Spleen (tissue), 3 donors: ENCODE results near the gene ATXN7L2.

Experiments used
- POLR2A ChIP-seq, 3 donors: fragments of 450-650 bp; IDR thresholded peaks; one replicate each; pipeline ENCODE4 v1.5.1; 2017; ENCODE audit warnings: antibody characterized with exemption in 3 of 3, mild to moderate bottlenecking in 1 of 3
- POLR2AphosphoS5 ChIP-seq, 3 donors: sonication (generic); formaldehyde crosslinking; IDR thresholded peaks; one replicate each; pipeline ENCODE4 v1.5.1; 2017; ENCODE audit warnings: antibody characterized with exemption in 3 of 3

DNA sequence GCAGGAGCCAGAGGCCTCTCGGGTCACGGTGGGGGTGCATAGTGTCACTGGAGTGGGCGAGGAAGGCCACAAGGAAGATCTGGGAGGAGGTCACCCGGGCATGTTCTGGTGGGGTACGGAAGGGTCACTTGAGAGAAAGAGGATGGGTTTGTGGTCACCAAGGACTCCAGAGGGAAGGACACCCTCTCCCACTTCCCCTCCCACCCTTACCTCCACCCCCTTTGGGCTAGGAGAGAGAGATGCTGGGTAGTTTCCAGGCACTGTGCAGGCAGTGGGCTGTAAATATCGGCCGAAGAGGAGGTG, 25.1 kb downstream of the ATXN7L2 start:
- TF ChIP-seq POLR2AphosphoS5 (IDR thresholded peaks at IDR 0.05) (no peak), POLR2A (IDR thresholded peaks at IDR 0.05) (no peak)
